CD4-positive, alpha-beta T cell treated with Interleukin-12 subunit alpha and Interleukin-12 subunit beta, for 1 hour (primary cell): Measurements from ENCODE around the gene CARM1.
A peak's percentile ranks its signal among the peaks of the same experiment; 100 is the strongest.

ENCODE experiments used
- DNase-seq: peaks from one replicate; pipeline ENCODE4 v3.0.0-alpha.2; 2020

CARM1 gene

DNA sequence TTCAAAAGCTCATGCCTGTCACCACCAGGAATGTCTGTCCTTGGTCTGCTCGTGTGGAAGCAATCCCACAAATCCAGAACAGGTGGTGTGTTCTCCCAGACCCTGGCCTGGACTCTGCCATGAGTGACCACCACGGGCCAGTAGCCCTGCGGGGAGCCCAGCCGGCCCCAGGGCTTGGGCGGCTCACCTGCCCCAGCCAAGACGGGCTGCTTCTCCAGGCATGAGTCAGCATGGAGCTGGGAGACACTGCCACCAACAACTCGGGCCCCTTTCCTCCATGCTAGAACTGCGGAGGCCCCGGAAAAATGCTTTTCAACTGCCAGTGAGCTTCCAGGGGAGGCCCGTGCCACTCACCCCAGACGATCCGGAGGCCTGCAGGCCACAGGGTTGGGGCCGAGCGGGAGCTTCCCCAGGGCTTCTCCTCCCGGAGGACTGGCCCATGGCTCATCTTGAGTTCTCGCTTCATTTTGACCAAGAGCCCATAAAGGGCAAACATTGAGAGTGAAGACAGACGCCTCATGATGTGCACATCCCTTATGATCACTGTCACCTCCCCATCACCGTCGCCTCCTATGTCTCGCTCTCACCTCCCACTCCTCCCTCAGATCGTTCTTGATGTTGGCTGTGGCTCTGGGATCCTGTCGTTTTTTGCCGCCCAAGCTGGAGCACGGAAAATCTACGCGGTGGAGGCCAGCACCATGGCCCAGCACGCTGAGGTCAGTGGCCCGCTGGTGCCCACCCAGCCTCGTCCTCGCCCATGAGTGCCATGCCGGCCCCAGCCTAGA, 40.4 kb downstream of the CARM1 start:
- no peak for DNase-seq

DNA sequence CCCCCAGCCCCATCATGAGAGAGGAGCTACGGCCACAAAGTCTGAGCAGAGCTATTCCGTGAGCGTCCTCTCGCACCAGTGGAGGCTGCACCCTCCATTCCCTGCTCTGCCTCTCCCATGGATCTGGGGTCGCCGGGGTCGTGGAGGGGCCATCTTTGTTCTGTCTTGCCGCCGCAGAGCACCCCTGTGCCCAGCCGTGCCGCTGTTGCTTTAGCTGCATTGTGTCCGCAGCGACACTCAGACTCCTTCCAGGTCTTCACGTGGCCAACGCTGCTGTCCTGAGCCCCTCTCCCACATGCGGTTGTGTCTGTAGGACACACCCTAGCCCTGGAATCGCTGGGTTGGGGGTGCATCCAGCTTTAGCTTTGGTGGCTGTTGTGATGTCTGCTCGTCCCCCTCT, 41.3 kb downstream of the CARM1 start:
- DNase-seq, result no peak

DNA sequence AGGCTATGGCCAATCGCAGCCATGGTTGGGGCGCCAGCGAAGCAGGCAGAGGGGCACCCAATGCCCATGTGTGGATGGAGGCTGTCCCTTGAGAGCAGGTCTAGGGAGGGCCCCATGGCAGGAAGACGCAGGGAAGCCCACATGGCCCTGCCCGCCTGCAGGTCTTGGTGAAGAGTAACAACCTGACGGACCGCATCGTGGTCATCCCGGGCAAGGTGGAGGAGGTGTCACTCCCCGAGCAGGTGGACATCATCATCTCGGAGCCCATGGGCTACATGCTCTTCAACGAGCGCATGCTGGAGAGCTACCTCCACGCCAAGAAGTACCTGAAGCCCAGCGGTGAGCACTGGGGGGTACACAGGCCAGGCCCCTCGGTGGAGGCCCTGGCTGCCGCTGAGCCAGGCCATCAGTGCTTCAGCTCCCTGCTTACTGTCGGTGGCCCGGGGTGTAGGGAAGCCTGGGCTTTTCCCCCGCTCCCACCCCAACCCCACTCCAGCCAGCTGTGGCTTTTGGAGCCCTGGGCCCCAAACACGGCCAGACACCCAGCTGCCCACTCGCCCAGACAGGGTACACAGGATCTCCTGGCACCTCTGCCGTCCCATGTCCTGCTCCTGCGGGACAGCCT, 42.5 kb downstream of the CARM1 start:
- DNase-seq, result no peak

DNA sequence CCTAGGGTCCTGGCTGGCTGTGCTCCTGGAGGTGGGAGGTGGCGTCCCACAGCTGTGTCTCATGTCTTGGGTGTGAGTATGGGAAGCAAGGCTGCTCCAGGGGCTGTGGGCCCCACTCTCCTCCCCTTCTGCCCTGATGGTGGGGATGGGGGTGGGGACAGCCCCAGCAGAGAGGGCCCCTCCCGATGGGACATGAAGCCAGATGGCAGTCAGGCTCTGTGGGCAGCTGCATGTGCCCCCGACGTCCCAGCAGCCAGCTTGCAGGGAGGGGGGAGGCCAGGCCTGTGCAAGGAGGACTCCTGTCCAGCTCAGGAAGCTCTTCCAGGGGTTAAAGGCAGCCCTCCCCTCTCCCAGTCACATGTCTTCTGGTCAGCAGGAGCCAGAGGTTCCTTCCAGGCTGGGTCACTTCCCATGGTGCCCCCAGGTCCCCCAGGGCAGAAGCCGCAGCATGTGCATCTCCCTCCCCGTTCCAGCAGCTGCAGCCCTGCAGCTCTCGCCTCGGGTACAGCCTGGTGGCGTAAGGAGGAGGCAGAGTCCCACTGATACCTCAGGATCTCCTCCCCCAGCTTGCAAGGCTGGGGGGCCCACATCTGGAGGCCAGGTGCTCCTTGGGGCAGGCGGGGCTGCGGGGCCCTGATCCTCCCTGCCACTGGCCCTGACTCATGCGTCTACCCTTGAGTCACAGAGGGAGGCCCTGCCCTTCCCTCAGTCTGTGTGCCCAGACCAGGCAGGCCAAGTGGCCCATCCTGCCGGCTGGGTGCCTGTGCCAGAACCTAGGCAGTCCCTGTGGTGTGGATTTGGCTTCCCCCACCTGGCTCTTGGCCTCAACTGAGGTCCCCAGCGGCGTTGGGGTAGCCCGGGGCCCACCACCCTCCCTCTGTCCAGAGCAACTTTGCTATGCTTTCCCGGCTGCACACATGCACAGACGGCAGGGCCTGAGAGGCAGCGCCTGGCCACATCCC, 44.1 kb downstream of the CARM1 start:
- no peak for DNase-seq

DNA sequence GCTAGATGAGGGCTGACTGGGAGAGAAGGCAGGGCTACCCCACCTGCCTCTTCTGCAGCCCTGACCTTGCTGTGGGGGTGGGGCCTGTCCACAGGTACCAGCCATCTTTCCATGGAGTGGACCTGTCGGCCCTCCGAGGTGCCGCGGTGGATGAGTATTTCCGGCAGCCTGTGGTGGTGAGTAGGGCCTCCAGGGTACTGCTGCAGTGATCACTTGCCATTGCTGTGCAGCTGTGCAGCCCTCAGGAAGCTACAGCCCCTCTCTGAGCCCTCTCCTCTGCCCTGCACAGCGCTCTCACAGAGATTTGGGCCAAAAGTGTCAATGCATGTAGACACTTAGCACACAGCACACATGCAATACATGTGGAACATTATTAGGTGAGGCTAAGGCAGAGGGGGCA, 45.2 kb downstream of the CARM1 start:
- DNase-seq, result no peak

DNA sequence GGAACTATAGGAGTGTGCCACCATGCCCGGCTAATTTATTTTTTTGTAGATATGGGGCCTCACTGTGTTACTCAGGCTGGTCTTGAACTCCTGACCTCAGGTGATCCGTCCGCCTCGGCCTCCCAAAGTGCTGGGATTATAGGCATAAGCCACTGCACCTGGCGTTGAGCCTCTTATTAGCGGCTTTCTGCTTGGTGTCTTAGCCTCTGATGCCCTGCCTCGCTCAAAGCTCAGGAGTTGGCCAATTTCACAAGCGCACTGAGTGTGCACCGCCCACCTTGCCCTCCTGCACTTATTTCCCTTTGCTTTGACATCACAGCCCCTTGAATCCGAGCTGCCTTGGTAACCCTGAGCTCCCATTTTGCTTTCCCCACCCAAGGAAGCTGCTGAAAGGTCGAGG, 47.0 kb downstream of the CARM1 start:
- DNase-seq, result no peak

DNA sequence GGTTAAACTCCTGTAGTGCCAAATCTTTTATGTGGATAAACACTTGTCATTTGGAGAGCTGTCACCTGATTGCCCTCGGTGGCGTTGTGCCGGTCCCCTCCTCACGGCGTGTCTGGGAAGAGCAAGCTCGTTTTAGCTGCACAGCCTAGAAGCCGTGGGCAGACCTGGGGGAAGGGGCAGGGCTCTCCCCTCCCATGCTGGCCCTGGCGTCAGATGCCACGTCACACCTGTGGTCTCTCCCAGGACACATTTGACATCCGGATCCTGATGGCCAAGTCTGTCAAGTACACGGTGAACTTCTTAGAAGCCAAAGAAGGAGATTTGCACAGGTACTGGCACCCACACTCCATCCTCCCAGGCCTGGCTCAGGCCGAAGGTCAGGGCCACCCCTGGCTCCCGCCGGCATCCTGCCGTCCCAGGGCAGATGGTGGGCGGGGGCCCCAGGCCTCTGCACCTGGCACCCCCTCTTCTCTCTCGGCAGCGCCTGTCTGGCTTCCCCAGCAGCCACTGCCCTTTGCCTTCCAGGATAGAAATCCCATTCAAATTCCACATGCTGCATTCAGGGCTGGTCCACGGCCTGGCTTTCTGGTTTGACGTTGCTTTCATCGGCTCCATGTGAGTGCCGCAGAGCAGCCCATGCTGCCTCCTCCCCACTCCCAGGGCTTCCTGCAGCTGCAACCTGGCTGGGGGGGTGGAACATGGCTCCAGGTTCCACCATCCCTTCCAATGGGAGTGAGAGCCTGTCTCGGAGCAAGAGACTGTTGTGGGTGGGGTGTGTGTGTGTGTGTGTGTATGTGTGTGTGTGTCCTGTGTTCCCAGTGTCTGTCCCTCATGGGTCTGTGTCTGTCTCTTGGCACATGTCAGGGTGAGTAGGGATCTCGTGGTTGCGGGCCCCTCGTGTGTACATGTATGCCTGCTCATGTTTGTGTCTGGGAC, 48.3 kb downstream of the CARM1 start:
- no peak for DNase-seq

DNA sequence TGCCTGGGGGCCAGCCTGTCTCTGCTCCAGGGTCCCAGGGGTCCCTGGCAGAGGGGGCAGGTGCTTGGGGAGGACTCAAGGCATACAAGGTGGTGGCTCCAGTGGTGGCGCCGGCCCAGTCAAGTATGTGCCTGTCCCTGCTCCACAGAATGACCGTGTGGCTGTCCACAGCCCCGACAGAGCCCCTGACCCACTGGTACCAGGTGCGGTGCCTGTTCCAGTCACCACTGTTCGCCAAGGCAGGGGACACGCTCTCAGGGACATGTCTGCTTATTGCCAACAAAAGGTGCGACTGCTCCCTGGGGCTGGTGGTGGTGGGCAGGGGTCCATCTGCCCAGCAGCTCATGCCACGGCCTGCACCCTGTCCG, 48.9 kb downstream of the CARM1 start:
- DNase-seq, result no peak

DNA sequence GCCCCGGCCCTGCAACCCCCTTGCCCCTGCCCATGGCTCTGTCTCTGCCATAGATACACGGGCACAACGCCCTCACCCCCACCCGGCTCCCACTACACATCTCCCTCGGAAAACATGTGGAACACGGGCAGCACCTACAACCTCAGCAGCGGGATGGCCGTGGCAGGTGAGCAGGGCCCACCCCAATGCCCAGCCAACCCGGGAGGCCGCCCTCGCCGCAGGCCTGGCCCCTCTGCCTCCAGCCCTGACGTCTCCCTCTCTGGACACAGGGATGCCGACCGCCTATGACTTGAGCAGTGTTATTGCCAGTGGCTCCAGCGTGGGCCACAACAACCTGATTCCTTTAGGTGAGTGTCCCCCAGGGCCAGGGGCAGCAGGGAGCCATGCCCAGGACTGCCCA, 49.4 kb downstream of the CARM1 start:
- DNase-seq, result no peak

DNA sequence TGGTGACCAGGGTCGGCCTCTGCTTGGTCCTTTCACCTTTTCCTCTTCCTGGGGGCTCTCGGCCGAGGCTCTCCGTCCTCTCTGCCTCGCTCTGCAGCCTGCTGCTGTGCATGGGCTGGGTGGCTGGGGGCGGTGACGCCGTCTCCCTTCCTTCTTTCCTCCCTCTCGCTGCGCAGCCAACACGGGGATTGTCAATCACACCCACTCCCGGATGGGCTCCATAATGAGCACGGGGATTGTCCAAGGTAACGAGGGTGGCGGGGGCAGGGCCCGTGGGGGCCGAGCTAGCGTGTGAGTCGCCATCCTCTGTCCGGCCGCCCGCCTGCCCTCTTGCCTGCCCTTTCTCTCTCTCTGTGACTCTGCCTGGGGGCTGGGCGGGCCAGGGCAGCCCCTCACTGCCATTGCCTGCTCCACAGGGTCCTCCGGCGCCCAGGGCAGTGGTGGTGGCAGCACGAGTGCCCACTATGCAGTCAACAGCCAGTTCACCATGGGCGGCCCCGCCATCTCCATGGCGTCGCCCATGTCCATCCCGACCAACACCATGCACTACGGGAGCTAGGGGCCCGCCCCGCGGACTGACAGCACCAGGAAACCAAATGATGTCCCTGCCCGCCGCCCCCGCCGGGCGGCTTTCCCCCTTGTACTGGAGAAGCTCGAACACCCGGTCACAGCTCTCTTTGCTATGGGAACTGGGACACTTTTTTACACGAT, 50.0 kb downstream of the CARM1 start:
- no peak for DNase-seq

DNA sequence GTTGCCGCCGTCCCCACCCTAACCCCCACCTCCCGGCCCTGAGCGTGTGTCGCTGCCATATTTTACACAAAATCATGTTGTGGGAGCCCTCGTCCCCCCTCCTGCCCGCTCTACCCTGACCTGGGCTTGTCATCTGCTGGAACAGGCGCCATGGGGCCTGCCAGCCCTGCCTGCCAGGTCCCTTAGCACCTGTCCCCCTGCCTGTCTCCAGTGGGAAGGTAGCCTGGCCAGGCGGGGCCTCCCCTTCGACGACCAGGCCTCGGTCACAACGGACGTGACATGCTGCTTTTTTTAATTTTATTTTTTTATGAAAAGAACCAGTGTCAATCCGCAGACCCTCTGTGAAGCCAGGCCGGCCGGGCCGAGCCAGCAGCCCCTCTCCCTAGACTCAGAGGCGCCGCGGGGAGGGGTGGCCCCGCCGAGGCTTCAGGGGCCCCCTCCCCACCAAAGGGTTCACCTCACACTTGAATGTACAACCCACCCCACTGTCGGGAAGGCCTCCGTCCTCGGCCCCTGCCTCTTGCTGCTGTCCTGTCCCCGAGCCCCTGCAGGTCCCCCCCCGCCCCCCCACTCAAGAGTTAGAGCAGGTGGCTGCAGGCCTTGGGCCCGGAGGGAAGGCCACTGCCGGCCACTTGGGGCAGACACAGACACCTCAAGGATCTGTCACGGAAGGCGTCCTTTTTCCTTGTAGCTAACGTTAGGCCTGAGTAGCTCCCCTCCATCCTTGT, 50.7 kb downstream of the CARM1 start:
- DNase-seq, result no peak

DNA sequence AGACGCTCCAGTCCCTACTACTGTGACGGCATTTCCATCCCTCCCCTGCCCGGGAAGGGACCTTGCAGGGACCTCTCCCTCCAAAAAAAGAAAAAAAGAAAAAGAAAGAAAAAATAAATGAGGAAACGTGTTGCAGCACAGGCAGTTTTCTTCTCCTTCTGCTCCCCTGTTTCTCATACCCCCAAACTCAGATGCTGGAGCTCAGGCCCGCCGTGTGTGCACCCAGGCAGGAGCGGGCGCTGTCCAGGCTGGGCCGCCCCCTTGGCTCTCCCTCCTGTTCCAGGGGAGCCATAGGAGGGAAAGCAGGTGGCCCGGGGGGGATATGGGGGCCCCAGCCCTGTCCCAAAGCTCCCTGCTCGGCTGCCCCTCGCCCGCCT, 51.3 kb downstream of the CARM1 start:
- DNase-seq, result no peak

DNA sequence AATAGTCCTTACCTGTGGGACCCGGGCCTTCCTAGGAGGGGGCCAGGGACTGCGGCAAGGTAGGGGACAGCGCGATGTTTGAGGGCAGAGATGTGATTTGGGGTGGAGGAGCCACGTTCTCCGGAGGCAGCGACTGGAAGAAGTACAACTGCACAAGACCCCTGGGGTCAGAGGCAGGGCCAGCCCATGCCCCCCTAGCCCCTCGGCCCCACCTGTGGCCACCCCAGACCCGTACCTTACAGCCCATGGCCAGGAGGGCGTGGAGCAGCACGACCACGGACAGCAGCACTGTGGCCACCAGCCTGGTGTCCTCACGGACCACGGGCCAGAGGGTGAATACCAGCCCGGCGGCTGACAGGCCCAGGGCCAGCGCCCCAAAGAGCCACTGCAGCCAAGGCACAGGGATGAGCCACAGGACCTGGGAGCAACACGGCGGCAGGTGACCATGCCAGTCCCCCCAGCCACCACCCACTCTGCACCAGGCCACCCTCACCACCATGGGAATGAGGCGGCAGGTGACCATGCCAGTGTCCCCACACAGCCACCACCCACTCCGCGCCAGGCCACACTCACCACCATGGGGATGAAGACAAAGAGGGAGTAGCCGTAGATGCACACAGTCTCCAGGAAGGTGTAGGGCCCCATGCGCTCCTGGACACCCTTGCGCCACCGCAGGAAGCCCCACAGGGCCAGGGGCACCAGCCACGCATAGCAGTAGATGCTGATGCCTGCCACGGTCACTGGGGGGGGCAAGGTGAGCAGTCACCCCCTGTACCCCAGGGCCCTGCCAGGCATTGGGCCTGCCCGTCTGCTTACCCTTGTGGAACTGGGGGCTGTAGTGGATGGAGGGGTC, 52.1 kb downstream of the CARM1 start:
- no peak for DNase-seq

DNA sequence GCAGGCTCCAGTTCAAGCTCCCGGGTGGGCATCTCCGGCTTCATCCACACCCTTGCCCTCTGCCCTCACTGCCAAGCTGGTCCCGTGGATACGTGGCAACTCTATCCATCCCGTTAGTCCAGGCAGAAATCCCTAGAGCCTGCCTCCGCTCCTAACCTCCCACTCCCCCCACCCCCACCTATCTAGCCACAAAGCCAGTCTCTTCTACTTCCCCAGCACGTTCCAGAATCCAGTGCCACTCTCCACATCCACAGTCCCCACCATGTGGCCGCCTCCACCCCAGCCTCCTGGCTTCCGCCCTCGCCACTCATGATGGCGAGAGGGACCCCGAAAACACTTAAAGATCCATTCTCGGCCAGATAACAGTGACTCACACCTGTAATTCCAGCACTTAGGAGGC, 53.2 kb downstream of the CARM1 start:
- no peak for DNase-seq

DNA sequence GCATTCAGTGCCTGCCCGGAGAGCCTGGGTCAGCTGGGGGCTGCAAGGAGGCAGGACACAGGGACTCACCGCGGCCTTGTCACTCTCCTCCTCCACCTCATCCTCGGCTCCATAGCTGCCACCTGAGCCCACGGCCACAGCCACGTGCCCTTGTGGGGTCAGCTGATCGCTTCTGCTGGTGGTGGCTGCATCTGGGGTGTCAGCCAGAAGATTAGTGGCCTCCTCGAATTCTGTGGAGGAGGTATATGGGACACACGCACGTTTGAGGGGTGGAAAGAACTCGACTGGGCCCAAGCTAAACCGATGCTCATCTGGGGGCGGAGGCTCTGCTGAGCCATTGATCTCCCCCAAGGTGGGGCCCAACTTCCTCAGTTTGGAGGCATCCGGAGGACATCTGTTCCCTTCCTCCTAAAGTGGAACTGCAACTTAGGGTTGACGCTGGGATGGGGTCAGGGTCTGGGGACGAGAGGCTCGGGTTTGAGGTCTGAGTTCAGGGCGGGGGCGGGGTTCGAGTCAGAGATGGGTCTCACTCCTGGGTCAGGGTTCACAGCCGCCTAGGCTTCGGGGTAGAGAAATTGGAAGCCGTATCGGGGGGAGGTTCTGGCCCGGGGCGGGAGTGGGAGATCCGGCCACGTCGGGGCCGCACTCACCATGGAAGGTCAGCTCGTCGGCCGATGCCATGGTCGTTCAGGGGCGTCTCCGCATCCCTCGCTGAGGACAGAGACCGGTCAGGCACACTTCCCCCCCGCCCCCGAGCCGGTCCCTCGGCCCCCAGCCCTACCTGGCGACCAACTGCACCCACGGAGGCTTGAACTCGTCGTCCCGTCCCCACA, 56.6 kb downstream of the CARM1 start:
- no peak for DNase-seq

DNA sequence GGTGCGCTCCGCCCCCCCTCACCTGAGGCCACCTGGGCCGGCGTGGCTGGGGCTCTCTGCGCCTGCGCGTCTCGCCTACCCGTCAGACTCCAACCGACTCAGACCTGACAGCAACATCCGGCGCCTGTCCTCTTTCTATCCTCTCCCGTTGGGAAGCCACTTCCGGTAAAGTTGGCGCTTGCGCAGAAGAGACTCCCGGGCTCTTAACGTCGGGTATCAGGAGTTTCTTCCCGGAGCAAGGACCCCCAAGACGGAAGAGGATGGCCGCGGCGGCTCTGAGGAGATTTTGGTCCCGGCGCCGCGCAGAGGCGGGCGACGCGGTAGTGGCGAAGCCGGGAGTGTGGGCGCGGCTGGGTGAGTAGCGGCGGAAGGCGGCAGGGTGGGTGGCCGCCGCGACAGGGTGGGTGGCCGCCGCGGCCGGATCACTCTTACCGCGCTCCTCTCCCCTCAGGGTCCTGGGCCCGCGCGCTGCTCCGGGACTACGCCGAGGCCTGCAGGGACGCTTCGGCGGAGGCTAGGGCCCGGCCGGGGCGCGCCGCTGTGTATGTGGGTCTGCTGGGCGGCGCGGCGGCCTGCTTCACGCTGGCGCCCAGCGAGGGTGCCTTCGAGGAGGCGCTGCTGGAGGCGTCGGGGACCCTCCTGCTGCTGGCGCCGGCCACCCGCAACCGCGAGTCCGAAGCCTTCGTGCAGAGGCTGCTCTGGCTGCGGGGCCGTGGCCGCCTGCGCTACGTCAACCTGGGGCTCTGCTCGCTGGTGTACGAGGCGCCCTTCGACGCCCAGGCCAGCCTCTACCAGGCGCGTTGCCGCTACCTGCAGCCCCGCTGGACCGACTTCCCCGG, 57.4 kb downstream of the CARM1 start, which contains the start of the genes TIMM29 and YIPF2:
Gene TIMM29 (plus strand): TSS at position 249 of the 839 bp plus-strand sequence. CDS start 12 bp downstream, at position 261.
Gene YIPF2 (minus strand): TSS at position 77 of the 839 bp plus-strand sequence. CDS start 229 bp downstream, outside the sequence.
- DNase-seq, result peak; percentile 96

DNA sequence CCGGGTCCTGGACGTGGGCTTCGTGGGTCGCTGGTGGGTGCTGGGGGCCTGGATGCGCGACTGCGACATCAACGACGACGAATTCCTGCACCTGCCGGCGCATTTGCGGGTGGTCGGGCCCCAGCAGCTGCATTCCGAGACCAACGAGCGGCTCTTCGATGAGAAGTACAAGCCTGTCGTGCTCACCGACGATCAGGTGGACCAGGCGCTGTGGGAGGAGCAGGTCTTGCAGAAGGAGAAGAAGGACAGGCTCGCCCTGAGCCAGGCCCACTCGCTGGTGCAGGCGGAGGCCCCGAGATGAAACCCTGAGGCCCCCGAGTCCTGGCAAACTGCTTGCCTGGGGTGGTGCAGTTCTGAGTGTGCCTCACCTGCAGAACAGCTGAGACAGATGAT, 58.0 kb downstream of the CARM1 start:
- no peak for DNase-seq
